Activated CD4-positive, alpha-beta memory T cell treated with anti-CD3 and anti-CD28 coated beads for 36 hours (primary cell): ENCODE results near the gene CEP192. TPM values are rescaled to one million over a fixed set of nuclear protein-coding genes. Genes with fewer than 3 reads are reported as not detected.
A peak's percentile ranks its signal among the peaks of the same experiment; 100 is the strongest.

ENCODE experiments used
- CTCF ChIA-PET: fragments of 350-600 bp; sonication (Branson Sonifier 250); formaldehyde crosslinking; loops from one replicate; lab custom pipeline; 2021; ENCODE audit warnings: antibody characterized with exemption, inconsistent platforms; lab: Charles Lee
- POLR2A ChIA-PET: fragments of 350-600 bp; sonication (Branson Sonifier 250); formaldehyde crosslinking; loops from one replicate; lab custom pipeline; 2021; ENCODE audit warnings: antibody characterized with exemption; lab: Charles Lee
- DNase-seq: peaks from one replicate; pipeline ENCODE4 v3.0.0-alpha.2; 2020
- H3K27ac Mint-ChIP-seq: one replicate; pipeline ENCODE4 v1.8.0; 2021; ENCODE audit warnings: mixed read lengths
- H3K27me3 Mint-ChIP-seq: one replicate; pipeline ENCODE4 v1.8.0; 2021; ENCODE audit warnings: mixed read lengths
- H3K36me3 Mint-ChIP-seq: one replicate; pipeline ENCODE4 v1.8.0; 2021; ENCODE audit warnings: mixed read lengths
- H3K4me1 Mint-ChIP-seq: one replicate; pipeline ENCODE4 v1.8.0; 2021; ENCODE audit warnings: low read depth, mixed read lengths
- H3K4me3 Mint-ChIP-seq: one replicate; pipeline ENCODE4 v1.8.0; 2021; ENCODE audit warnings: mild to moderate bottlenecking, mixed read lengths
- H3K9me3 Mint-ChIP-seq: one replicate; pipeline ENCODE4 v1.8.0; 2021; ENCODE audit warnings: mixed read lengths
- intact Hi-C: fragments of 100-400 bp; cut with micrococcal nuclease; formaldehyde crosslinking; loops from one replicate; pipeline ENCODE4 v1.15.1; 2023
- total RNA-seq, 2 experiments: library from RNA; stranded (reverse); gene quantifications; one replicate each; pipeline ENCODE4 v1.2.3, GENCODE V29; 2021

CEP192 gene
- total RNA-seq, 2 experiments from 2014 or later, result 31.0 to 34.0 TPM

GRCh38 chr18:13035249-13035914 is 44.2 kb downstream of the CEP192 start:
- ChIA-PET POLR2A (no interaction called here), CTCF (no interaction called here)
- H3K27ac Mint-ChIP-seq, result no peak overlapping the region
- intact Hi-C loops, result no loop called here
- no peaks in the 10 kb centered on the region for H3K27me3 Mint-ChIP-seq
- no peak for DNase-seq
- H3K4me3 Mint-ChIP-seq, result no peak overlapping the region
- H3K4me1 Mint-ChIP-seq, result peaks cover 16% of the 10 kb centered on the region
- H3K36me3 Mint-ChIP-seq, result peaks cover 53% of the 10 kb centered on the region
- no peaks in the 10 kb centered on the region for H3K9me3 Mint-ChIP-seq

GRCh38 chr18:13036622-13037320 is 45.6 kb downstream of the CEP192 start:
- H3K36me3 Mint-ChIP-seq, result peaks cover 51% of the 10 kb centered on the region
- no peaks in the 10 kb centered on the region for H3K9me3 Mint-ChIP-seq
- no peak for DNase-seq
- peaks cover 12% of the 10 kb centered on the region for H3K4me1 Mint-ChIP-seq
- H3K27ac Mint-ChIP-seq, result no peak overlapping the region
- CTCF ChIA-PET, result no interaction called here
- POLR2A ChIA-PET, result interaction anchor here (0.6 kb wide), 1 partner anchor 42 kb away, joined by 7 read pairs; no protein-coding TSS in a partner anchor
- H3K4me3 Mint-ChIP-seq, result no peak overlapping the region
- intact Hi-C loops, result no loop called here
- H3K27me3 Mint-ChIP-seq, result no peaks in the 10 kb centered on the region

GRCh38 chr18:13039806-13040205 is 48.6 kb downstream of the CEP192 start:
- intact Hi-C loops, result no loop called here
- H3K27ac Mint-ChIP-seq, result no peak overlapping the region
- H3K4me3 Mint-ChIP-seq, result no peak overlapping the region
- ChIA-PET POLR2A (no interaction called here), CTCF (no interaction called here)
- no peaks in the 10 kb centered on the region for H3K9me3 Mint-ChIP-seq
- DNase-seq, result no peak
- H3K4me1 Mint-ChIP-seq, result peaks cover 12% of the 10 kb centered on the region
- no peaks in the 10 kb centered on the region for H3K27me3 Mint-ChIP-seq
- H3K36me3 Mint-ChIP-seq, result peaks cover 54% of the 10 kb centered on the region

- H3K27me3 Mint-ChIP-seq, result no peaks in the 10 kb centered on the region
- intact Hi-C loops, result no loop called here
- no peak for DNase-seq
- ChIA-PET POLR2A (no interaction called here), CTCF (no interaction called here)
- H3K4me1 Mint-ChIP-seq, result peaks cover 17% of the 10 kb centered on the region
- H3K36me3 Mint-ChIP-seq, result peaks cover 67% of the 10 kb centered on the region
- no peaks in the 10 kb centered on the region for H3K9me3 Mint-ChIP-seq
- no peak overlapping the region for H3K27ac Mint-ChIP-seq
- H3K4me3 Mint-ChIP-seq, result no peak overlapping the region
These were observed 51.9 kb downstream of the CEP192 start for GRCh38 chr18:13043066-13043465.

GRCh38 chr18:13048061-13048595 is 57.0 kb downstream of the CEP192 start:
- peaks cover 27% of the 10 kb centered on the region for H3K4me1 Mint-ChIP-seq
- CTCF ChIA-PET, result no interaction called here
- H3K9me3 Mint-ChIP-seq, result no peaks in the 10 kb centered on the region
- POLR2A ChIA-PET, result no interaction called here
- intact Hi-C loops, result no loop called here
- H3K27me3 Mint-ChIP-seq, result no peaks in the 10 kb centered on the region
- H3K4me3 Mint-ChIP-seq, result no peak overlapping the region
- H3K27ac Mint-ChIP-seq, result peak overlapping the region; percentile 35
- no peak for DNase-seq
- H3K36me3 Mint-ChIP-seq, result peaks cover 63% of the 10 kb centered on the region

GRCh38 chr18:13051159-13051558 is 60.0 kb downstream of the CEP192 start:
- H3K4me1 Mint-ChIP-seq, result peaks cover 18% of the 10 kb centered on the region
- H3K27me3 Mint-ChIP-seq, result no peaks in the 10 kb centered on the region

GRCh38 chr18:13051950-13052349 is 60.8 kb downstream of the CEP192 start:
- intact Hi-C loops, result no loop called here
- ChIA-PET POLR2A (no interaction called here), CTCF (interaction anchor here (1.1 kb wide), 1 partner anchor 71 kb away, joined by 3 read pairs; no protein-coding TSS in a partner anchor)
- peaks cover 59% of the 10 kb centered on the region for H3K36me3 Mint-ChIP-seq
- peaks cover 18% of the 10 kb centered on the region for H3K4me1 Mint-ChIP-seq
- H3K9me3 Mint-ChIP-seq, result no peaks in the 10 kb centered on the region
- H3K4me3 Mint-ChIP-seq, result no peak overlapping the region
- H3K27me3 Mint-ChIP-seq, result no peaks in the 10 kb centered on the region
- peak; percentile 28 for DNase-seq
- peak overlapping the region; percentile 40 for H3K27ac Mint-ChIP-seq

More at GRCh38 chr18:13051159-13051558, 60.0 kb downstream of the CEP192 start:
- no peak overlapping the region for H3K4me3 Mint-ChIP-seq
- peak; percentile 44 for DNase-seq
- no peak overlapping the region for H3K27ac Mint-ChIP-seq
- no peaks in the 10 kb centered on the region for H3K9me3 Mint-ChIP-seq
- POLR2A ChIA-PET, result no interaction called here
- CTCF ChIA-PET, result interaction anchor here (1.1 kb wide), 1 partner anchor 72 kb away, joined by 3 read pairs; no protein-coding TSS in a partner anchor
- peaks cover 56% of the 10 kb centered on the region for H3K36me3 Mint-ChIP-seq
- intact Hi-C loops, result no loop called here

GRCh38 chr18:13054336-13054735 is 63.2 kb downstream of the CEP192 start:
- DNase-seq, result no peak
- no peaks in the 10 kb centered on the region for H3K27me3 Mint-ChIP-seq
- intact Hi-C loops, result no loop called here
- CTCF ChIA-PET, result no interaction called here
- no peak overlapping the region for H3K27ac Mint-ChIP-seq
- peaks cover 52% of the 10 kb centered on the region for H3K36me3 Mint-ChIP-seq
- H3K4me3 Mint-ChIP-seq, result no peak overlapping the region
- peaks cover 10% of the 10 kb centered on the region for H3K4me1 Mint-ChIP-seq
- no peaks in the 10 kb centered on the region for H3K9me3 Mint-ChIP-seq
- POLR2A ChIA-PET, result no interaction called here

- H3K36me3 Mint-ChIP-seq, result peaks cover 46% of the 10 kb centered on the region
- H3K9me3 Mint-ChIP-seq, result peaks cover 3% of the 10 kb centered on the region
- ChIA-PET CTCF (no interaction called here), POLR2A (no interaction called here)
- intact Hi-C loops, result no loop called here
- no peaks in the 10 kb centered on the region for H3K27me3 Mint-ChIP-seq
- no peak overlapping the region for H3K27ac Mint-ChIP-seq
- H3K4me3 Mint-ChIP-seq, result no peak overlapping the region
- no peak for DNase-seq
- peaks cover 9% of the 10 kb centered on the region for H3K4me1 Mint-ChIP-seq
These were observed 70.5 kb downstream of the CEP192 start for GRCh38 chr18:13061630-13062189.

- Mint-ChIP-seq H3K9me3 (peaks cover 3% of the 10 kb centered on the region), H3K27me3 (no peaks in the 10 kb centered on the region), H3K27ac (peak overlapping the region; percentile 10), H3K4me1 (peaks cover 20% of the 10 kb centered on the region), H3K4me3 (no peak overlapping the region), H3K36me3 (peaks cover 52% of the 10 kb centered on the region)
- ChIA-PET POLR2A (no interaction called here), CTCF (no interaction called here)
- peak; percentile 36 for DNase-seq
- intact Hi-C loops, result no loop called here
These were observed 76.0 kb downstream of the CEP192 start for GRCh38 chr18:13067124-13067523.

GRCh38 chr18:13067966-13068365 is 76.8 kb downstream of the CEP192 start:
- H3K36me3 Mint-ChIP-seq, result peaks cover 56% of the 10 kb centered on the region
- no peak for DNase-seq
- ChIA-PET POLR2A (interaction anchor here (0.5 kb wide), 1 partner anchor 258 kb away, joined by 4 read pairs; no protein-coding TSS in a partner anchor), CTCF (no interaction called here)
- peaks cover 20% of the 10 kb centered on the region for H3K4me1 Mint-ChIP-seq
- peaks cover 3% of the 10 kb centered on the region for H3K9me3 Mint-ChIP-seq
- no peaks in the 10 kb centered on the region for H3K27me3 Mint-ChIP-seq
- H3K27ac Mint-ChIP-seq, result no peak overlapping the region
- H3K4me3 Mint-ChIP-seq, result no peak overlapping the region
- intact Hi-C loops, result no loop called here

GRCh38 chr18:13070460-13070859 is 79.3 kb downstream of the CEP192 start:
- Mint-ChIP-seq H3K9me3 (no peaks in the 10 kb centered on the region), H3K36me3 (peaks cover 61% of the 10 kb centered on the region), H3K4me3 (no peak overlapping the region), H3K27me3 (no peaks in the 10 kb centered on the region), H3K4me1 (peaks cover 16% of the 10 kb centered on the region), H3K27ac (no peak overlapping the region)
- POLR2A ChIA-PET, result no interaction called here
- CTCF ChIA-PET, result interaction anchor here (0.6 kb wide), 1 partner anchor 17 kb away, joined by 5 read pairs; no protein-coding TSS in a partner anchor
- intact Hi-C loops, result no loop called here
- no peak for DNase-seq
